ENCODE measurements around the gene ZNRD2.

- TF ChIP-seq POLR2AphosphoS5 (IDR thresholded peaks at IDR 0.05; ENCODE audit: insufficient read depth in 1 of 2, low read depth in 1 of 2), result no peak
- no peak for TF ChIP-seq CTCF (IDR thresholded peaks at IDR 0.05)
Observed at GRCh38 chr11:65569164-65569972, 909 bp upstream of the ZNRD2 start.

All from vagina (tissue), 2 donors.